ENCODE results near the gene SELP.
A peak's percentile ranks its signal among the peaks of the same experiment; 100 is the strongest.

The SELP gene

DNA sequence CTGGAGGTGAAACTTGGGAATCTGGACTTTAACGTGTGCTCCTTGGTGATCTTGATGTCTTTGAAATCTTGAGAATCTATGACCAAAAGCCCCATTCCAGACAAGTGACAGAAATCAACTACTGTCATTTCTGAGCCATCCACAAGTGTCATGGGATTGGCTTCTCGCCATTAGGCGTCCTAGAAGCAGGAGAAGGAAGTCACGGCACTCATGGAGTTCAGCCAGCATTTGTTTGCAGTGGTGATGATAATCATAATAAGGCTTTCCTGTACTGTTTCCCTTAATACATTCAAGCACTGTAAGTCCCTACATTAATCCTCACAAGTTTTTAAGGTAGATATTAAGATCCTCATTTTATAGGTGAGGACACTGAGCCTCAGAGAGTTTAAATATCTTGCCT is 55.6 kb downstream of the SELP start:
- no peak for DNase-seq

DNA sequence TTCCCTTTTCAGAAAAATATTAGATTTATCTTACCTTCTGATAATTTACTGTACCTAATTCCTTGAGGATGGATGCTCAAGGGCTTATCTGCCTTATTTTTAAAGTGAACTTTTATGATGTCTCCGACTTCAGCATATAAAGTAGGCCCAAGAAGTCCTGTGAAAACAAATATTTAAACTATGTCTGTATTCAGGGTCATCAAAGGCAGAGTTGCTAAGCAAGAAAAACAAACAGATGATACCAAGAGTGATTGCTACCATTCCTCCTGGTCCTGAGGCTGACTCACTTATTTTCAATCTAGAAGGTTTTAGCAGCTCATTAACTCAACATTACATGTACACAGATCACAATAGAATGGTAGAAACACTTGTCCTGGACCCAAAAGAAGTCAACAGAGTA is 57.7 kb downstream of the SELP start:
- DNase-seq = no peak

DNA sequence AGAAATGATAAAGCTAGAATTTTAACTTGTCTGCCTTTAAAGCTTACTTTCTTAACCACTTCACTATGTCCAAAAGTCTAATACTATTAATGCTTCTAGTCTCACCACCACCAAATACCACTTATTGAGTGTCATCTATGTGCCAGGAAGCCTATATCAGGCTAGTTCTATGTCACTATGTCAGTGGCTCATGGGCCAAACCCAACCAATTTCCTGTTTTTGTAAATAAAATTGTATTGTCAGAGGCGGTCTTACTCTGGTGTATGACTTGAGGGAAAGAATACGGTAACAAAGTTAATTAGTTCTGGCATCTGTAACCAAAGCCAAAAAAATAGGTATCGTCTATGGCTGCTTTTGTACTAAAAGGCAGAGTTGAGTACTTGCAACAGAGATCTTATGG is 58.5 kb downstream of the SELP start:
- DNase-seq = no peak

DNA sequence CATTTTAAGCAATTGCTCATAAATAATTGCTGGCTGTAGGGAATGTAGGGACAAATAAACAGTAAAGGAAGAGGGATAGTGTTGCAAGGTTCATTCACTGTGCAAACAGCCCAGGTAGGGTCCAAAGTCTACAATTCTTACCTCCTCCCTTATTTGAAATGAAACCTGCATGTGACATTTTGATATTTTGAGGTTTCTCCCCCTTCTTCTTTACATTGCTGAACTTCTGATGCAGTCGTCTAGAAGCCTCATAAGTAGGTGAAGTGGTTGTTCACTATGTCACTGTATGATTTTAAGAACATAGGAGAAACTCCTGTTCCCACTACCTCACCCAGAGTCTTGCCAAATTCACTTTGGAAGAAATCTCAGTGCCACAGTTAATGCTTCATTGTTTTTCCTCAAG is 59.8 kb downstream of the SELP start:
- DNase-seq = no peak

DNA sequence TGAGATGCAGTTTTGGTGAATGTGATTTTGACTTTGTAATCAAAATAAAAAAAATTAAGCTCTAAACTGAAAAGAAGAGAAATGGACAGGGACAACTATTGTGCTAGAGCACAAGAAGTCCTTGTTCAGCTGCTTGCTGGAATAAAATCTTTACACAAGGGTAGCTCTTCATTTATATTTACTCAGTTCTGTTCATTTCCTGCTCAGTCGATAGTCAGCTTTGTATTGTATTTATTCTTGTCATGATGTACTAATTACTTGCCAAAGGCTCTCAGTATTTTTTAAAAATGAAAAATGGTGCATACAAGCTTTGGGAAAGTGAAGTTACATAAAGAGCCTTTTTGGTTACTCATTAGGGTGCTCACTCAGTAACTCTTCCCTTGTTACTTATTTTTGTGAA is 61.4 kb downstream of the SELP start:
- no peak for DNase-seq

DNA sequence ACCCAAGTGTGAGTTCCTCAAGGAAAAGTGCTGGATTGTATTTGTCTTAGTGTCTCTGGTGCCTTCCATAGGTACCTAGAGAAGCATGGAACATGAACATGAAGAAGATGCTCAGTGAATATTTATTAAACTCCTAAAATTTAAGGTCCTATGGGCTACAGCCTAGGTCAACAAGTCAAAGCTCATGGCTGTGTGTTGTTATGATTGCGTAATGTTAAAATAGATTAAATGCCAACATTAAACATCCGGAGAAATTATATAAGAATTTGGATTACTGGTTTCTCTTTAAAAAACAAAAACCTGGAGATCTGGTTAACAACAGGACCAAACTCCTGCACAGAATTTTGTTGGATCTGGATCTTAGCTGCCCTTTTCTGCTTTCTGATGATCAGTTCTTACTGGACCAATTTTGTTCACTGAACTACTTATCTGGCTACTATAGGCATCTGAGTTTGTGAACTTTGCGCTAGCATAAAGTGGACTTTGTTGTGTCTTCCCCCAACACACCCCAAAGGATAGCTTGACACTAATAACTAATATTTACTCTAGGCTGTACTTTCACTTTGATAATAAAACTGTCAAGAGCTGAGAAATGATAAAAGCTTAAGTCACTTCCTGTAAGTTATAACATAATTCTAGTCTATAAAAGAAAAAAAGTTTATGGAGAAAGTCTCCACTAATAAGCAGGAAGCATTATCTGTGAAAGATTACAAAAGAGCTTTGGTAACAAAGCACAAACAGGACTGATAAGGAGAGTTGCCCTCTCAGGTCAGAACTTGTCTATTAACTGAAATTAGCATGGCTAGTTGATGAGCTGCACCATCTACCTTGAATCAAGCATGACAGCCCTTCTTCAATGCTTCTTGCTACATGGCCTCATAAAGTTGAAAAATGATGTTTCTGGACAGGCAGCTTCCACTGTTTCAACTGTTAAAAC is 64.3 kb downstream of the SELP start:
- no peak for DNase-seq

DNA sequence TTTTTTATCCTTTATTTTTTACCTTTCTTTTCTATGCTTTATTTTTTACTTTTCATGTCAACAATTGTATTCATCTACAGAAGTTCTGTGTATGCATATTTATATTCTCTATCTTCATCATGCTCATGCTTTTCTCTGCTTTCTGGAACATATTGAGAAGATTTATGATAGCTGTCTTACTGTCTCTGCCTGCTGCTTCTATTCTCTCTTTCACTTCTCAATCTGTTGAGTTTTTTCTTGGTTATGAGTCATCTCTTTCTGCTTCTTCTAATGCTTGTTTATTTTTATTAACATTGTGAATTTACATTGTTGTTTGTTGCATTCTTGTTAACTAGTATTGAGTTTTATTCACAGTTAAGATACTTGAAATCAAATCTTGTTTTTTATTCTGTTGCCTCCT is 66.3 kb downstream of the SELP start:
- no peak for DNase-seq

DNA sequence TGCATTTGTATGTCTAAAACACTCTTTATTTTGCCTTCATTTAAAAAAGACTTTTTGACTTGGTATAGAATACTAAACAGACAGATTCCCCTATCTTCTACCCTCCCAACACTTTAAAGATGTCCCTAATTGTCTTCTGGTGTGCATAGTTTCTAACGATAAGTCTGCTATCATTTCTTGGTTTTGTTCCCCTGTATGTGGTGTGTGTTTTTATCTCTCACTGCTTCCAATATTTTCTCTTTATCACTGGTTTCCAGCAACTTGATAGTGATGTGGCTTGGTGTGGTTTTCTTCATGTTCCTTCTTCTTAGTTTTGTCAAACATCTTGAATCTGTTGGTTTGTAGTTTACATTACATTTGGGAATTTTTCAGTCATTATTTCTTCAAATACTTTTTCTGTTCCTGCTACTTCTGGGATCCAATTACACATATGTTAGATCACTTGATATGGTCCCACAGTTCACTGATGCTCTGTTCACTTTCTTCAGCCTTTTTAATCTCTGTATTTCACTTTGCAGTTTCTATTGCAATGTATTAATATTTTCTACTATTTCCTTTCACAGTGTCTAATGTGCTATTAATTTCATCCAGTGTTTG is 66.8 kb downstream of the SELP start:
- no peak for DNase-seq

DNA sequence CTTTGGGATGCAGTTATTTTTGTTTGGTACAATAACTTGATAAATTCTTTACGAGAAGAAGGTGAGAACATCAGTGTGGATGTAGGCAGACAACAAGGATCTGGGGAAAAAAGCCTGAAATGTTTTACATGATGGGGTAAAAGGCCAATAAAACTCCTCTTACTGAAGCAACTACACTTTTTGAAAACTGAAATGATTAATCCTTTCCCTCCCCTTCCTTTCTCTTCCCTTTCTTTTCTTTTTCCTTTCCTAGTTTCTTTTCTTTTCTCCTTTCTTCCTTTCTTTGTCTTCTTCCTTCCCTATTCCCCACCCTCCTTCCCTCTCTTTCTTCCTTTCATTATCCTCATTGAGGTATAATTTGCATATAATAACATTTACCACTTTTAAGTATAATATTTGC is 68.2 kb downstream of the SELP start:
- no peak for DNase-seq

DNA sequence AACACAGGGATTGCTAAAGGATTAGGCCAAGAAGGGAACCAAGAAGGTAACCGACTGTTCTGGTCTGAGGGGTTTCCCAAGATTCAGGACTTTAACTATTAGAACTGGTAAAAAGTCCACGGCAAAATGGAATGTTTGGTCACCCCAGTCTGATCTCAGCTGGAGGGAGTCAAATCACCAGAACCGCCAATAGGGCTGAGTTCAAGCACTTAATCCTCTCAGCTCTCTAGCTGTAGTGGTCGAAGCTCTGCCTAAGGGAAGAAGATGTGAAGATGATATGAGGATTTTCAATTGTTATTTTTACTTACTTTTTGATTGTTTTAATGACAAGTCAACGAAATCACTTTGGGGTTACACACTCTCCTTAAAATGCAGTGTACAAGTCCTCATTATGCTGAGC is 72.8 kb downstream of the SELP start:
- no peak for DNase-seq

DNA sequence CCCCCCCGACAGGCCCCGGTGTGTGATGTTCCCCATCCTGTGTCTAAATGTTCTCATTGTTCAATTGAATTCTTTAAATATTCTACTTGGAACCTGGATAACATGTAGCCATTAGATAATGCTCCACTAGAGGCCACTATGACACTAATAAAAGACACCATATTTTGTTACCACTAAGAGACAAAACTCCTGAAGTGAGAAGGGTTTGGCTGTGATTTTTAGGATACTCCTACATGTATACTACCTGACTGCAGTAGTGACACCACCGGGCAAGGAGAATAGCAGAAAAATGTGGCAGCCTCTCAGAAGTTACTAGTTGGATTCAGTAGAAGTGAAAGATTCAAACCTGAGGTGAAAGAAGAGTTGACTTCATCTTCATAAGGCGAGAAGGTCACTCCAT is 79.6 kb downstream of the SELP start:
- peak; percentile 29 for DNase-seq

DNA sequence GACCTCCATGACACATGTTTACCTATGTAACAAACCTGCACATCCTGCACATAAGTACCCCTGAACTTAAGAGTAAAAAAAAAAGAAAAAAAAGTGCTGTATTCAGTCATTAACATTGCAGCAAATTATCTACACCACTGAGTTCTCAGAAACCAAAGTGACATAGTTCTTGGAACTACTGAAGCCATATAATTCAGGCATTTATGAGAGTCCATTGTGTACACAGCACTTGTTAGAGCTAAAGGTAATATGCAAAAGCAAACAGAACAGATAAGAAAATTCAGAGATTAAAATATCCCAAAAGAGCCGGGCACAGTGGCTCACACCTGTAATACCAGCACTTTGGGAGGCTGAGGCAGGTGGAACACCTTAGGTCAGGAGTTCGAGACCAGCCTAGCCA is 81.6 kb downstream of the SELP start:
- DNase-seq = no peak

DNA sequence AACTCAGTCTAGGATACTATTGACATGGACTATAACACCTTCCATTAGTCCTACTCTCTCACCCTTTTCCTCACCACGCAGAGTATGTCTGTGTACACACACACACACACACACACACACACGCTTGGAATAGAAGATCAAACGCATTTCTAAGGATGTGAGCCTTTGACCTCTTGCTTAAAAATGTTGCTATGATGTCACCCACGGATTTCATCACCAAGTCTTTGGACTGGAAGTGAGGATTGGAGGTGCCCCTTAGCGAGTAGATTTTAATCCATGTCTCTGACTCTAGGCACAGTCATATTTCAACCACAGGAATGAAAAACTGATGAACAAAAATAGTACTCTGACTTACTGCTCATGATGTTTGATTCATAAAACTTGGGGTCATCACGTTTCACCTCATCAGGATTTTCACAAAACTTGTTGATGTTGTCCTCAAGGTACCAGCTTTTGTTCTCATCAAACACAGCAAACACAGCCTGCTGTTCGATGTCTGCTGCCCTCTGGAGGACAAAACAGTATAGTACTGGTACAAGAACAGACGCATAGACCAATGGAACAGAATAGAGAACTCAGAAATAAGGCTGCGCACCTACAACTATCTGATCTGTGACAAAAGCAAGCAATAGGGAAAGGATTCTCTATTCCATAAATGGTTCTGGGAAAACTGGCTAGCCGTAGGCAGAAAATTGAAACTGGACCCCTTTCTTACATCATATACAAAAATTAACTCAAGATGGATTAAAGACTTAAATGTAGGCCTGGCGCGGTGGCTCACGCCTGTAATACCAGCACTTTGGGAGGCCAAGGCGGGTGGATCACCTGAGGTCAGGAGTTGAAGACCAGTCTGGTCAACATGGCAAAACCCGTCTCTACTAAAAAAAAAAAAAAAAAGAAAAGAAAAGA is 83.6 kb downstream of the SELP start:
- peak; percentile 65 for DNase-seq

DNA sequence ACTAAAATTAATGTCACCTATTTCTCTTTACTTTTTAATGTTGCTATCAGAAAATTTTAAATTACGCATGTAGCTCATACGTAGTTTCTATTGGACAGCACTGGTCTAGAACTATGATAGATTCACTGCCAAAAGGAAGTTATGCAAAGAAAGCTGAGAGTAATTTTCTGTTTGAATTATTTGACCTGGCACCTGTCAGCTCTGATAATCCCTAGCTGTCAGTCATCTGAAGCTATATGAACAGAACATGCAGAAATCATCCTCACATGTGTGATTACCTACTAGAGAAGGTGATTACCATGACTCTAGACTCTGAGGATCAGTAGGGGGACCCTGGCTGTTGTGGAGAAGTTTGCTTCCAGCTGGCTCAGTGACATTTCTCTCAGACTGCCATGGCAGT is 84.5 kb downstream of the SELP start:
- no peak for DNase-seq

DNA sequence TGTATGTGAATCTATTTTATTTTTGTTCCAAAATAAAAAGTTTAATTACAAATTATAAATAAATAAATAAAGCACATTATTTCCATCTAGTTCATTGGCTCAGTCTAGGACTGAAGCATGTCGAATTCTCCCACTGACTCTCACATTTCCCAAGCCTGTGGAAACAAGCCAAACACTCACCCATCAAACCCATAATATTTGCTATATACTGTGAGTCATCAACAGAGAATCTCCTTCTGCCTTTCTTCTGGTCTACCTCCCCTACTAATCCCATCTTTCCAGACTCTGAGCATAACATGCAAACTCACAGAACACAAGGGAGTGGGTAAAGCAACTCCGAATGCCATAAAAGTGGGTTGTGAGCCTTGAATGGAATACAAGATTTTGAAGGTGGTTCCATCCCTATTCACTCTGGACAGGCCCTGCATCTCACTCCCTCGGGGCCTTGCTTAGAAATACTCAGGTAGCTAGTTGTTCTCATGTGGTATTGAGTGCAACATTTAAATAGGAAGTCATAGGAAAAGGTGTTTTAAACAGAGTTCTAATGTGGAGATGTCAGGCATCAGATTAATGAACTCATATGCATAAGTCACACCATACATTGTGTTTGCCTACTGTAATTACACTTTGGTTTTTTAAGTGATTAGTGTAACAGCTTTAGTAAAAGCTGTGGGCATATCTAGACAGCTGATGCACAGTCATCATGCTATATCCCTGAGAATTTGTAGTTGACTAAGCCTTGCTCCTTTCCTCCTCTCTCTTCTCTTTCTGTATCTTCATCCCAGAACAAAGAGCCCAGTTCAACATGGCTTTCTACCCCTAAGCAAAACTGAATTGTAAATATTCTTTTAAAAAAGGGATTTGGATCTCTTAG is 90.7 kb downstream of the SELP start:
- peak; percentile 87 for DNase-seq

All from fibroblast of skin of abdomen (primary cell).